PC-3 (cell line): ENCODE results near the gene SLC9B2.

Experiments
- EZH2 ChIP-seq: fragments of 300-600 bp; sonication (generic); IDR thresholded peaks from one replicate; pipeline ENCODE4 v1.6.1; 2017; ENCODE audit warnings: antibody characterized with exemption, mild to moderate bottlenecking, low read length; ENCODE audit not compliant: unreplicated experiment
- EZH2phosphoT487 ChIP-seq: fragments of 300-600 bp; sonication (generic); IDR thresholded peaks from 2 replicates; pipeline ENCODE4 v1.6.1; 2018; ENCODE audit warnings: mild to moderate bottlenecking, antibody characterized with exemption, low read length, borderline replicate concordance
- TF ChIP-seq, protein P1 (sequence below): fragments of 300-600 bp; sonication (generic); conservative IDR thresholded peaks from 2 replicates; pipeline ENCODE4 v1.5.1; 2017; ENCODE audit warnings: antibody characterized with exemption, low read depth, mild to moderate bottlenecking, low read length

DNA sequence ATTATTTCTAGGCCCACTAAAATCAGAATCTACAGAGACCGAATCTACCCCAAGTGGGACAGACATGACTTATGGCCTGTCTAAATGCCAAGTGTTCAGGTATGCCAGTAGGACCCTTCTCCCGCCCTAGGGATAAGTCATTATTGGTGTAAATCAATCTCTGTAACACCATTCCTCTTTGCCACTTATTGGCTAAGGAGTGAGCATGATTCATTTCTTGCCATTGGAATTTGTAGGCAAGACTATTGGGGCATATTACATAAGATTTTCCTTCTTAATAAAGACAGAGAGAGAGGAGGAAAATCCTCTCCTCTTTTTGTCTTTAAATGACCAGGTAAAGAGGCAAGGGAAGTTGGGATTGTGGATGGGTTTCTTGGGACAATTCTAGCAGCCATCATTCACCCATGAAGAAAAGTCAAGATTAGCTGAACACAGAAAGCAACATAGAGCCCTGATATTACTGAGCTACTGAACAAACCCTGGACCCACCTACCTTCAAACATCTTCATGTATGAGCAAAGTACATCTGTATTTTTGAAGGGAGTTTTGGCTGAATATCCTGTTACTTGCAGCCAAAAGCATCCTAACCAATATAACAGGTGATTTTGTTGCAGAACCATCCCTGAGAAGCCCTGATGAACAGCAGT, 2.6 kb downstream of the SLC9B2 start:
- TF ChIP-seq, protein P1, sequence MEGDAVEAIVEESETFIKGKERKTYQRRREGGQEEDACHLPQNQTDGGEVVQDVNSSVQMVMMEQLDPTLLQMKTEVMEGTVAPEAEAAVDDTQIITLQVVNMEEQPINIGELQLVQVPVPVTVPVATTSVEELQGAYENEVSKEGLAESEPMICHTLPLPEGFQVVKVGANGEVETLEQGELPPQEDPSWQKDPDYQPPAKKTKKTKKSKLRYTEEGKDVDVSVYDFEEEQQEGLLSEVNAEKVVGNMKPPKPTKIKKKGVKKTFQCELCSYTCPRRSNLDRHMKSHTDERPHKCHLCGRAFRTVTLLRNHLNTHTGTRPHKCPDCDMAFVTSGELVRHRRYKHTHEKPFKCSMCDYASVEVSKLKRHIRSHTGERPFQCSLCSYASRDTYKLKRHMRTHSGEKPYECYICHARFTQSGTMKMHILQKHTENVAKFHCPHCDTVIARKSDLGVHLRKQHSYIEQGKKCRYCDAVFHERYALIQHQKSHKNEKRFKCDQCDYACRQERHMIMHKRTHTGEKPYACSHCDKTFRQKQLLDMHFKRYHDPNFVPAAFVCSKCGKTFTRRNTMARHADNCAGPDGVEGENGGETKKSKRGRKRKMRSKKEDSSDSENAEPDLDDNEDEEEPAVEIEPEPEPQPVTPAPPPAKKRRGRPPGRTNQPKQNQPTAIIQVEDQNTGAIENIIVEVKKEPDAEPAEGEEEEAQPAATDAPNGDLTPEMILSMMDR = no peak
- no peak for TF ChIP-seq EZH2
- TF ChIP-seq EZH2phosphoT487 = no peak
